HepG2 (cell line): ENCODE data around the gene NTN5. TPM values are rescaled to one million over a fixed set of nuclear protein-coding genes. Genes with fewer than 3 reads are reported as not detected.

Source experiments
- ATAC-seq: fragments of 200-7000 bp; cut with Tn5 transposase; 3 replicates; pipeline ENCODE4 v1.9.1; 2020; ENCODE audit warnings: mild to moderate bottlenecking, moderate library complexity
- BruUV-seq: library from RNA; stranded (reverse); fragments of 400-500 nt; replicated peaks from 2 replicates; lab custom pipeline; 2021; lab: Mats Ljungman, UMichigan
- CTCF ChIA-PET: fragments of 300-600 bp; formaldehyde crosslinking; extraction: SDS; loops from one replicate; lab custom pipeline; 2021; ENCODE audit warnings: low total read pairs, inconsistent platforms, low intra/inter-chr PET ratio; lab: Yijun Ruan, JAX
- POLR2A ChIA-PET: fragments of 350-600 bp; sonication (Branson Sonifier 250); formaldehyde crosslinking; loops from one replicate; lab custom pipeline; 2020; ENCODE audit warnings: antibody characterized with exemption, inconsistent platforms; lab: Yijun Ruan, JAX
- DNase-seq: peaks from one replicate; pipeline ENCODE4 v3.0.0-alpha.2; 2015; ENCODE audit warnings: low spot score
- FAIRE-seq: peaks from 3 replicates; lab custom pipeline; 2011; peaks lifted over from hg19 to GRCh38; lab: Jason Lieb, UNC
- H2AFZ ChIP-seq: one replicate; pipeline ENCODE4 v1.6.1; 2011; ENCODE audit warnings: low read length, inconsistent platforms
- H3K27ac ChIP-seq: fragments of 300-600 bp; 3 replicates; pipeline ENCODE4 v1.8.0; 2011; ENCODE audit warnings: mixed run types, mild to moderate bottlenecking, mixed read lengths, low read length, inconsistent platforms; ENCODE audit not compliant: insufficient read depth; ENCODE audit errors: extremely low read length
- H3K27me3 ChIP-seq, 2 experiments: fragments of 200-600 bp in 1 of 2; 2 replicates in 1 of 2; 3 replicates in 1 of 2; pipeline versions ENCODE4 v1.6.0 to v1.8.0; 2011; ENCODE audit warnings: low read length in 2 of 2, mild to moderate bottlenecking in 2 of 2, moderate library complexity in 2 of 2, inconsistent platforms in 1 of 2; ENCODE audit not compliant: insufficient read depth in 2 of 2, control insufficient read depth in 1 of 2
- H3K36me3 ChIP-seq, 2 experiments: fragments of 200-600 bp in 1 of 2; replicated peaks in 1 of 2; 2 replicates in 1 of 2; 3 replicates in 1 of 2; pipeline versions ENCODE4 v1.5.1 to v1.8.0; 2011; ENCODE audit warnings: low read length in 2 of 2, inconsistent platforms in 1 of 2; ENCODE audit not compliant: insufficient read depth in 2 of 2, control insufficient read depth in 1 of 2
- H3K4me1 ChIP-seq: 2 replicates; pipeline ENCODE4 v1.5.1; 2012; ENCODE audit warnings: low read length, inconsistent platforms; ENCODE audit not compliant: insufficient read depth
- H3K4me2 ChIP-seq: 2 replicates; pipeline ENCODE4 v1.6.0; 2011; ENCODE audit warnings: low read depth, low read length, inconsistent platforms
- H3K4me3 ChIP-seq, 3 experiments: fragments of 200-600 bp in 1 of 3; sonication (generic), shearing (Covaris generic) in 1 of 3; replicated peaks in 1 of 3; 2 replicates each; pipeline ENCODE4 v1.5.1; 2011 to 2016; ENCODE audit warnings: low read length in 3 of 3, inconsistent platforms in 2 of 3, low read depth in 2 of 3, mild to moderate bottlenecking in 2 of 3, control low read depth in 1 of 3, mixed read lengths in 1 of 3; ENCODE audit not compliant: insufficient read depth in 1 of 3
- H3K79me2 ChIP-seq: one replicate; pipeline ENCODE4 v1.6.1; 2011; ENCODE audit warnings: low read length, inconsistent platforms; ENCODE audit not compliant: insufficient read depth
- H3K9ac ChIP-seq: 2 replicates; pipeline ENCODE4 v1.6.0; 2011; ENCODE audit warnings: mild to moderate bottlenecking, low read depth, low read length, inconsistent platforms; ENCODE audit not compliant: insufficient read depth
- H3K9me3 ChIP-seq: 2 replicates; pipeline ENCODE4 v1.5.1; 2012; ENCODE audit warnings: mild to moderate bottlenecking, low read length
- H4K20me1 ChIP-seq: 2 replicates; pipeline ENCODE4 v1.6.0; 2011; ENCODE audit warnings: inconsistent platforms, mild to moderate bottlenecking, low read length, moderate library complexity; ENCODE audit not compliant: insufficient read depth
- ASH2L ChIP-seq: fragments of 300-600, 200-600 bp; sonication (generic); IDR thresholded peaks from 2 replicates; pipeline ENCODE4 v1.7.0; 2017; ENCODE audit warnings: low read depth, mild to moderate bottlenecking, moderate library complexity, mixed read lengths, low read length; ENCODE audit not compliant: insufficient read length
- FLYWCH1 ChIP-seq: sonication (generic); formaldehyde crosslinking; IDR thresholded peaks from 2 replicates; pipeline ENCODE4 v1.8.1; 2023; ENCODE audit warnings: mild to moderate bottlenecking, missing genetic modification reagents
- KDM5A ChIP-seq: fragments of 200-600 bp; sonication (generic); IDR thresholded peaks from 2 replicates; pipeline ENCODE4 v1.7.0; 2018; ENCODE audit warnings: antibody characterized with exemption, mild to moderate bottlenecking, low read length, borderline replicate concordance
- MEIS2 ChIP-seq: sonication (generic); formaldehyde crosslinking; IDR thresholded peaks from 2 replicates; pipeline ENCODE4 v1.9.0; 2021; ENCODE audit warnings: mild to moderate bottlenecking, missing genetic modification reagents
- NR2F1 ChIP-seq, 2 experiments: fragments of 450-650 bp in 1 of 2; formaldehyde crosslinking in 1 of 2; IDR thresholded peaks; 2 replicates each; pipeline versions ENCODE4 v1.5.0 to v1.6.1; 2016 to 2020; ENCODE audit warnings: mild to moderate bottlenecking in 1 of 2, missing compliant biosample characterization in 1 of 2, missing genetic modification reagents in 1 of 2, moderate library complexity in 1 of 2
- NR2F2 ChIP-seq: IDR thresholded peaks from 2 replicates; pipeline ENCODE4 v1.6.1; 2012; ENCODE audit warnings: low read depth, inconsistent platforms, borderline replicate concordance
- TAF15 ChIP-seq: fragments of 200-400 bp; formaldehyde crosslinking; IDR thresholded peaks from one replicate; pipeline ENCODE4 v1.6.1; 2018; ENCODE audit warnings: mild to moderate bottlenecking, low read depth, low read length; ENCODE audit not compliant: poor library complexity, severe bottlenecking
- TFDP2 ChIP-seq: sonication (generic); formaldehyde crosslinking; IDR thresholded peaks from 2 replicates; pipeline ENCODE4 v1.4.0; 2020; ENCODE audit warnings: missing genetic modification reagents
- ZNF773 ChIP-seq: sonication (generic); formaldehyde crosslinking; IDR thresholded peaks from 2 replicates; pipeline ENCODE4 v1.4.0; 2020; ENCODE audit warnings: missing genetic modification reagents, borderline replicate concordance
- WGBS: methylation state at CpG from one replicate; pipeline ENCODE4 v1.1.6; 2017; ENCODE audit warnings: low lambda C conversion rate; 5-methylcytosine and 5-hydroxymethylcytosine counted together
- in situ Hi-C: cut with HindIII; loops from 2 replicates; pipeline ENCODE4 v1.10.0; 2017; ENCODE audit warnings: low pct_unique_long_range_greater_than_20kb; ENCODE audit not compliant: extremely low pct_ligation_motif_present
- intact Hi-C: fragments of 100-400 bp; cut with micrococcal nuclease; formaldehyde crosslinking; loops from one replicate; pipeline ENCODE4 v1.10.0; 2022; ENCODE audit not compliant: unreplicated experiment
- polyA plus RNA-seq, 8 experiments: library from polyadenylated mRNA; depleted of rRNA in 3 of 8; stranded (reverse) in 7 of 8; unstranded in 1 of 8; fragments of >200 nt; fragmentation: Illumina TruSeq in 4 of 8; extraction: Trizol in 4 of 8; gene quantifications; 2 replicates each; pipeline versions ENCODE4 v1.2.1 to v1.2.3, GENCODE V29; 2011 to 2016; ENCODE audit warnings: low read depth in 4 of 8, missing spikeins in 1 of 8, mixed read lengths in 1 of 8; ENCODE audit not compliant: insufficient read depth in 1 of 8
- total RNA-seq, 5 experiments: library from RNA; depleted of rRNA; stranded (reverse); fragments of >200 nt; fragmentation: Illumina TruSeq; extraction: Trizol; gene quantifications; 2 replicates each; pipeline ENCODE4 v1.2.3, GENCODE V29; 2016; ENCODE audit warnings: low read depth in 1 of 5

The NTN5 gene
- total and polyA plus RNA-seq, 2 of the 13 experiments (the other 11 are each of a cell fraction or from before 2014, with no cell fraction given): 0.05 TPM; not detected in 1

GRCh38 chr19:48618916-48619691, 53.7 kb downstream of the NTN5 start, which contains the start of the genes RPL18 and SPHK2 (continued):
- peak; percentile 81 for TF ChIP-seq TFDP2 (CRISPR knock-in tag)

GRCh38 chr19:48618278-48618915, 54.4 kb downstream of the NTN5 start:
- ChIA-PET POLR2A (interaction anchor here (0.6 to 1.6 kb wide), 30 partner anchors 8 to 463 kb away, joined by 3 to 61 read pairs (median 6); partner anchors contain the start of genes CA11, DBP, NUCB1 and SPACA4), CTCF (no interaction called here)
- Histone ChIP-seq H2AFZ (no peak overlapping the region), H3K4me3 (peak overlapping the region; percentile 89 to 99 (median 89)), H3K79me2 (peaks cover 33% of the 10 kb centered on the region), H3K27me3 (no peaks in the 10 kb centered on the region; a peak in 1 of 5 replicates), H3K4me1 (peaks cover 47% of the 10 kb centered on the region), H4K20me1 (peaks cover 38% of the 10 kb centered on the region), H3K9ac (peak overlapping the region; percentile 96), H3K4me2 (peak overlapping the region; percentile 89), H3K9me3 (no peaks in the 10 kb centered on the region), H3K36me3 (peaks cover 15 to 28% of the 10 kb centered on the region in 2 experiments), H3K27ac (peak overlapping the region; percentile 76)
- TF ChIP-seq TAF15 (no peak), NR2F1 (CRISPR knock-in tag; IDR thresholded peaks at IDR 0.05) (0 out of 4 replicates have a peak, but pooled peaks of 1 of the 2 experiments have one; percentile 27), MEIS2 (no peak), ASH2L (no peak), ZNF773 (0 out of 2 replicates have a peak, but pooled peaks have one; percentile 4), FLYWCH1 (0 out of 2 replicates have a peak, but pooled peaks have one; percentile 17), KDM5A (peak; percentile 91; the same call in 1 of the 2 replicates), NR2F2 (peak; percentile 11; the same call in 1 of the 2 replicates)
- in situ Hi-C loops (no loop called here), intact Hi-C loops (loop anchor here (2.0 kb wide), 1 partner anchor 16 kb away; no protein-coding TSS in a partner anchor)
- TSS peak; percentile 84 for BruUV-seq
- FAIRE-seq (peak; percentile 15), ATAC-seq (no peak), DNase-seq (no peak)
- WGBS: 2% methylated on average over 18 of the region's 18 CpGs
